Measurements from ENCODE around the gene MTERF4. TPM values are rescaled to one million over a fixed set of nuclear protein-coding genes. Genes with fewer than 3 reads are reported as not detected.

MTERF4 gene
- polyA plus RNA-seq, 1 experiment, result 30.9 TPM

- TF ChIP-seq CTCF (IDR thresholded peaks at IDR 0.05; ENCODE audit: low read depth, low read length), result no peak
- no peaks in the 10 kb centered on the region for H3K9me3 ChIP-seq (ENCODE audit: control insufficient read depth, insufficient read depth, low read length)
- POLR2A ChIA-PET, result no interaction called here
- no peak overlapping the region for H3K4me3 ChIP-seq (ENCODE audit: low read depth, low read length)
- DNase-seq (ENCODE audit: low read depth, low spot score), result no peak
- no peak overlapping the region for H3K27ac ChIP-seq (ENCODE audit: low read depth, low read length)
- H3K27me3 ChIP-seq (ENCODE audit: control insufficient read depth, insufficient read depth, low read length), result no peaks in the 10 kb centered on the region
- CTCF ChIA-PET, result no interaction called here
Measured at GRCh38 chr2:241111440-241111805, 9.3 kb upstream of the MTERF4 start.

- DNase-seq (ENCODE audit: low read depth, low spot score), result no peak
- H3K9me3 ChIP-seq (ENCODE audit: control insufficient read depth, insufficient read depth, low read length), result no peaks in the 10 kb centered on the region
- no peak for TF ChIP-seq CTCF (IDR thresholded peaks at IDR 0.05; ENCODE audit: low read depth, low read length)
- no peaks in the 10 kb centered on the region for H3K27me3 ChIP-seq (ENCODE audit: control insufficient read depth, insufficient read depth, low read length)
- H3K4me3 ChIP-seq (ENCODE audit: low read depth, low read length), result no peak overlapping the region
- H3K27ac ChIP-seq (ENCODE audit: low read depth, low read length), result no peak overlapping the region
- ChIA-PET CTCF (no interaction called here), POLR2A (interaction anchor here (0.7 kb wide), 1 partner anchor 609 kb away, joined by 4 read pairs; no protein-coding TSS in a partner anchor)
Measured at GRCh38 chr2:241110607-241111439, 8.7 kb upstream of the MTERF4 start.

- TF ChIP-seq CTCF (IDR thresholded peaks at IDR 0.05; ENCODE audit: low read depth, low read length), result no peak
- ChIA-PET POLR2A (interaction anchor here (0.7 kb wide), 1 partner anchor 609 kb away, joined by 4 read pairs; no protein-coding TSS in a partner anchor), CTCF (no interaction called here)
- Histone ChIP-seq H3K27ac (ENCODE audit: low read depth, low read length) (no peak overlapping the region), H3K27me3 (ENCODE audit: control insufficient read depth, insufficient read depth, low read length) (no peaks in the 10 kb centered on the region), H3K9me3 (ENCODE audit: control insufficient read depth, insufficient read depth, low read length) (no peaks in the 10 kb centered on the region), H3K4me3 (ENCODE audit: low read depth, low read length) (no peak overlapping the region)
- DNase-seq (ENCODE audit: low read depth, low spot score), result no peak
Measured at GRCh38 chr2:241110089-241110606, 8.1 kb upstream of the MTERF4 start.

GRCh38 chr2:241109210-241110088, 7.4 kb upstream of the MTERF4 start:
- TF ChIP-seq CTCF (IDR thresholded peaks at IDR 0.05; ENCODE audit: low read depth, low read length), result no peak
- Histone ChIP-seq H3K4me3 (ENCODE audit: low read depth, low read length) (no peak overlapping the region), H3K9me3 (ENCODE audit: control insufficient read depth, insufficient read depth, low read length) (no peaks in the 10 kb centered on the region), H3K27me3 (ENCODE audit: control insufficient read depth, insufficient read depth, low read length) (no peaks in the 10 kb centered on the region), H3K27ac (ENCODE audit: low read depth, low read length) (no peak overlapping the region)
- CTCF ChIA-PET, result no interaction called here
- DNase-seq (ENCODE audit: low read depth, low spot score), result no peak
- POLR2A ChIA-PET, result no interaction called here
